WTC11 (cell line): ENCODE results near the gene POU2F3. TPM values are rescaled to one million over a fixed set of nuclear protein-coding genes. Genes with fewer than 3 reads are reported as not detected.

ENCODE experiments used
- ATAC-seq: fragments of 200-7000 bp; cut with Tn5 transposase; 2 replicates; pipeline ENCODE4 v1.10.0; 2021; ENCODE audit warnings: mild to moderate bottlenecking, moderate library complexity
- CTCF ChIA-PET: fragments of 300-600 bp; sonication (Branson Sonifier 250); formaldehyde crosslinking; loops from one replicate; lab custom pipeline; 2021; ENCODE audit warnings: antibody characterized with exemption; lab: Charles Lee
- POLR2A ChIA-PET: fragments of 350-600 bp; sonication (Branson Sonifier 250); formaldehyde crosslinking; loops from one replicate; lab custom pipeline; 2021; ENCODE audit warnings: antibody characterized with exemption; lab: Charles Lee
- DNase-seq: peaks from one replicate; pipeline ENCODE4 v3.0.0; 2021; ENCODE audit warnings: low spot score
- H3K27ac Mint-ChIP-seq: 2 replicates; pipeline ENCODE4 v1.8.0; 2021; ENCODE audit warnings: mixed read lengths
- H3K27me3 Mint-ChIP-seq: 2 replicates; pipeline ENCODE4 v1.8.0; 2021; ENCODE audit warnings: low read depth, mild to moderate bottlenecking, moderate library complexity, mixed read lengths
- H3K36me3 Mint-ChIP-seq: 2 replicates; pipeline ENCODE4 v1.8.0; 2021; ENCODE audit warnings: mixed read lengths
- H3K4me1 Mint-ChIP-seq: 2 replicates; pipeline ENCODE4 v1.8.0; 2022; ENCODE audit warnings: mixed read lengths
- H3K4me3 Mint-ChIP-seq: 2 replicates; pipeline ENCODE4 v1.8.0; 2021; ENCODE audit warnings: mild to moderate bottlenecking, moderate library complexity, mixed read lengths
- H3K9me3 Mint-ChIP-seq: 2 replicates; pipeline ENCODE4 v1.8.0; 2021; ENCODE audit warnings: mixed read lengths
- ATF1 ChIP-seq: sonication (generic); formaldehyde crosslinking; IDR thresholded peaks from 2 replicates; pipeline ENCODE4 v1.8.1; 2023; ENCODE audit warnings: mild to moderate bottlenecking, moderate library complexity, missing genetic modification reagents
- CDX4 ChIP-seq: fragments of 250-450 bp; sonication (Bioruptor Pico); IDR thresholded peaks from 2 replicates; pipeline ENCODE4 v1.9.0; 2021; ENCODE audit warnings: moderate library complexity, mild to moderate bottlenecking, inconsistent platforms, borderline replicate concordance
- CREB1 ChIP-seq: sonication (generic); formaldehyde crosslinking; IDR thresholded peaks from 2 replicates; pipeline ENCODE4 v1.8.0; 2023; ENCODE audit warnings: mild to moderate bottlenecking, missing genetic modification reagents
- CTCF ChIP-seq: fragments of 200-600 bp; IDR thresholded peaks from 2 replicates; pipeline ENCODE4 v1.8.0; 2022; ENCODE audit warnings: antibody characterized with exemption
- E2F5 ChIP-seq: sonication (generic); formaldehyde crosslinking; IDR thresholded peaks from 2 replicates; pipeline ENCODE4 v1.8.1; 2022; ENCODE audit warnings: mild to moderate bottlenecking, moderate library complexity, missing genetic modification reagents
- GRHL2 ChIP-seq: fragments of 250-450 bp; sonication (Bioruptor Pico); IDR thresholded peaks from 2 replicates; pipeline ENCODE4 v1.8.0; 2022; ENCODE audit warnings: mild to moderate bottlenecking, moderate library complexity; ENCODE audit not compliant: insufficient replicate concordance, severe bottlenecking
- IRF2 ChIP-seq: sonication (generic); formaldehyde crosslinking; IDR thresholded peaks from 2 replicates; pipeline ENCODE4 v1.8.0; 2022; ENCODE audit warnings: low read depth, missing genetic modification reagents, borderline replicate concordance
- JAZF1 ChIP-seq: fragments of 250-450 bp; sonication (Bioruptor Pico); IDR thresholded peaks from 2 replicates; pipeline ENCODE4 v1.9.0; 2021; ENCODE audit warnings: moderate library complexity, mild to moderate bottlenecking, inconsistent platforms
- JUN ChIP-seq: sonication (generic); formaldehyde crosslinking; IDR thresholded peaks from 2 replicates; pipeline ENCODE4 v1.8.0; 2023; ENCODE audit warnings: mild to moderate bottlenecking, missing genetic modification reagents
- MAX ChIP-seq: sonication (generic); formaldehyde crosslinking; IDR thresholded peaks from 2 replicates; pipeline ENCODE4 v1.8.0; 2022; ENCODE audit warnings: mild to moderate bottlenecking, missing genetic modification reagents
- MLX ChIP-seq: sonication (generic); formaldehyde crosslinking; IDR thresholded peaks from 2 replicates; pipeline ENCODE4 v1.8.1; 2023; ENCODE audit warnings: mild to moderate bottlenecking, missing genetic modification reagents, moderate library complexity
- NFE2L1 ChIP-seq: sonication (generic); formaldehyde crosslinking; IDR thresholded peaks from 2 replicates; pipeline ENCODE4 v1.8.1; 2023; ENCODE audit warnings: missing genetic modification reagents
- NR3C1 ChIP-seq: sonication (generic); formaldehyde crosslinking; conservative IDR thresholded peaks from 2 replicates; pipeline ENCODE4 v1.8.1; 2023; ENCODE audit warnings: low read depth, mild to moderate bottlenecking, missing genetic modification reagents
- PRDM15 ChIP-seq: sonication (generic); formaldehyde crosslinking; IDR thresholded peaks from 2 replicates; pipeline ENCODE4 v1.8.0; 2022; ENCODE audit warnings: missing genetic modification reagents
- PRRX2 ChIP-seq: fragments of 250-450 bp; sonication (Bioruptor Pico); IDR thresholded peaks from 2 replicates; pipeline ENCODE4 v1.8.0; 2021; ENCODE audit warnings: mild to moderate bottlenecking
- SOX15 ChIP-seq: fragments of 250-450 bp; sonication (Bioruptor Pico); IDR thresholded peaks from 2 replicates; pipeline ENCODE4 v1.9.0; 2021; ENCODE audit warnings: mild to moderate bottlenecking
- SP1 ChIP-seq: sonication (generic); formaldehyde crosslinking; conservative IDR thresholded peaks from 2 replicates; pipeline ENCODE4 v1.8.1; 2022; ENCODE audit warnings: missing genetic modification reagents
- TCF7 ChIP-seq: sonication (generic); formaldehyde crosslinking; IDR thresholded peaks from 2 replicates; pipeline ENCODE4 v1.8.0; 2022; ENCODE audit warnings: mild to moderate bottlenecking, low read depth, missing genetic modification reagents, moderate library complexity
- TEAD1 ChIP-seq: sonication (generic); formaldehyde crosslinking; IDR thresholded peaks from 2 replicates; pipeline ENCODE4 v1.8.0; 2022; ENCODE audit warnings: mild to moderate bottlenecking, missing genetic modification reagents
- ZNF138 ChIP-seq: sonication (generic); formaldehyde crosslinking; conservative IDR thresholded peaks from 2 replicates; pipeline ENCODE4 v1.8.1; 2022; ENCODE audit warnings: mild to moderate bottlenecking, moderate library complexity, missing genetic modification reagents
- ZNF416 ChIP-seq: fragments of 250-450 bp; sonication (Bioruptor Pico); IDR thresholded peaks from 2 replicates; pipeline ENCODE4 v1.9.0; 2021; ENCODE audit warnings: mild to moderate bottlenecking, inconsistent platforms
- ZNF512 ChIP-seq: sonication (generic); formaldehyde crosslinking; IDR thresholded peaks from 2 replicates; pipeline ENCODE4 v1.8.1; 2022; ENCODE audit warnings: missing genetic modification reagents, borderline replicate concordance
- total RNA-seq: library from RNA; stranded (reverse); gene quantifications from 3 replicates; pipeline ENCODE4 v1.2.3, GENCODE V29; 2021

POU2F3 gene
- total RNA-seq, 1 experiment from 2014 or later, result 0.61 TPM

- CTCF ChIA-PET, result interaction anchor here (0.9 to 2.1 kb wide), 3 partner anchors 22 to 45 kb away, joined by 3 to 4 read pairs (median 3); partner anchors contain the start of gene POU2F3
- H3K4me3 Mint-ChIP-seq, result no peak overlapping the region
- ATAC-seq (no peak), DNase-seq (no peak)
- POLR2A ChIA-PET, result no interaction called here
- H3K27ac Mint-ChIP-seq, result no peak overlapping the region
- peaks cover 45% of the 10 kb centered on the region for H3K4me1 Mint-ChIP-seq
- H3K27me3 Mint-ChIP-seq, result peaks cover 45% of the 10 kb centered on the region
- no peaks in the 10 kb centered on the region for H3K9me3 Mint-ChIP-seq
- TF ChIP-seq MAX (CRISPR knock-in tag) (no peak), MLX (CRISPR knock-in tag) (no peak), IRF2 (no peak), ATF1 (CRISPR knock-in tag) (no peak), E2F5 (CRISPR knock-in tag) (no peak), SOX15 (CRISPR knock-in tag) (no peak), ZNF138 (CRISPR knock-in tag) (no peak), CDX4 (CRISPR knock-in tag) (no peak), TEAD1 (no peak)
- no peaks in the 10 kb centered on the region for H3K36me3 Mint-ChIP-seq
These were observed 22.0 kb downstream of the POU2F3 start for GRCh38 chr11:120261931-120262330.

- no peak for ATAC-seq
- ChIA-PET CTCF (interaction anchor here (1.2 to 1.4 kb wide), 4 partner anchors 9 to 99 kb away, joined by 3 to 4 read pairs (median 4); no protein-coding TSS in a partner anchor), POLR2A (no interaction called here)
- DNase-seq, result no peak
- Mint-ChIP-seq H3K4me1 (peaks cover 21% of the 10 kb centered on the region), H3K27me3 (peaks cover 19% of the 10 kb centered on the region), H3K4me3 (no peak overlapping the region), H3K9me3 (no peaks in the 10 kb centered on the region), H3K27ac (no peak overlapping the region), H3K36me3 (no peaks in the 10 kb centered on the region)
- TF ChIP-seq PRRX2 (CRISPR knock-in tag) (no peak), CTCF (no peak), JAZF1 (CRISPR knock-in tag) (no peak), NR3C1 (CRISPR knock-in tag) (no peak), NFE2L1 (CRISPR knock-in tag) (no peak), ZNF512 (CRISPR knock-in tag) (no peak), GRHL2 (no peak), SP1 (CRISPR knock-in tag) (no peak), CREB1 (CRISPR knock-in tag) (no peak)
These were observed 27.4 kb downstream of the POU2F3 start for GRCh38 chr11:120267319-120267718.

GRCh38 chr11:120268686-120269085 lies 28.7 kb downstream of the POU2F3 start:
- DNase-seq (no peak), ATAC-seq (no peak)
- ChIA-PET POLR2A (no interaction called here), CTCF (interaction anchor here (1.3 to 2.1 kb wide), 3 partner anchors 29 to 100 kb away, joined by 3 to 8 read pairs (median 8); partner anchors contain the start of gene POU2F3)
- Mint-ChIP-seq H3K4me3 (no peak overlapping the region), H3K27me3 (peaks cover 24% of the 10 kb centered on the region), H3K9me3 (no peaks in the 10 kb centered on the region), H3K36me3 (no peaks in the 10 kb centered on the region), H3K4me1 (peaks cover 21% of the 10 kb centered on the region), H3K27ac (no peak overlapping the region)
- TF ChIP-seq JUN (no peak), TCF7 (CRISPR knock-in tag) (no peak), ZNF416 (CRISPR knock-in tag) (no peak), E2F5 (CRISPR knock-in tag) (no peak), PRDM15 (no peak), MLX (CRISPR knock-in tag) (no peak)
